K562 (cell line): ENCODE results near the gene FTO. TPM values are rescaled to one million over a fixed set of nuclear protein-coding genes. Genes with fewer than 3 reads are reported as not detected.

Source experiments
- COPS2 ChIP-seq: fragments of 450-650 bp; conservative IDR thresholded peaks from 2 replicates; pipeline ENCODE4 v1.6.1; 2016; ENCODE audit warnings: mild to moderate bottlenecking, moderate library complexity
- DACH1 ChIP-seq: fragments of 450-650 bp; IDR thresholded peaks from 2 replicates; pipeline ENCODE4 v1.6.1; 2018; ENCODE audit not compliant: partially characterized antibody
- DNMT1 ChIP-seq: fragments of 450-650 bp; IDR thresholded peaks from 2 replicates; pipeline ENCODE4 v1.6.1; 2016; ENCODE audit warnings: antibody characterized with exemption, mild to moderate bottlenecking
- E2F4 ChIP-seq: sonication (generic); formaldehyde crosslinking; IDR thresholded peaks from 2 replicates; pipeline ENCODE4 v1.8.0; 2022; ENCODE audit warnings: mild to moderate bottlenecking, low read depth, missing genetic modification reagents
- HCFC1 ChIP-seq: IDR thresholded peaks from 2 replicates; pipeline ENCODE4 v1.6.1; 2012; ENCODE audit warnings: low read depth, low read length, improper control_type of control experiment
- KAT2B ChIP-seq: IDR thresholded peaks from one replicate; pipeline ENCODE4 v1.6.1; 2012; ENCODE audit warnings: low read depth, mild to moderate bottlenecking, control low read depth, inconsistent platforms, low read length, moderate library complexity
- NFIX ChIP-seq: fragments of 250-450 bp; sonication (Bioruptor Pico); IDR thresholded peaks from 2 replicates; pipeline ENCODE4 v1.4.0; 2020; ENCODE audit warnings: low read depth, mild to moderate bottlenecking, moderate library complexity
- NFYB ChIP-seq: IDR thresholded peaks from 2 replicates; pipeline ENCODE4 v1.6.1; 2011; ENCODE audit warnings: mild to moderate bottlenecking, moderate library complexity; ENCODE audit not compliant: insufficient read length; ENCODE audit errors: extremely low read depth
- NR2C1 ChIP-seq, 2 experiments: fragments of 450-650 bp; IDR thresholded peaks; 2 replicates each; pipeline ENCODE4 v1.6.1; 2017; ENCODE audit warnings: mild to moderate bottlenecking in 2 of 2, antibody characterized with exemption in 1 of 2, inconsistent platforms in 1 of 2, missing compliant biosample characterization in 1 of 2, missing genetic modification characterization in 1 of 2
- PKNOX1 ChIP-seq: fragments of 450-650 bp; IDR thresholded peaks from 2 replicates; pipeline ENCODE4 v1.6.1; 2016
- RBBP5 ChIP-seq: fragments of 200-600 bp; sonication (generic); IDR thresholded peaks from 2 replicates; pipeline ENCODE4 v1.6.1; 2012; ENCODE audit warnings: borderline replicate concordance, mild to moderate bottlenecking, low read length, control low read depth, inconsistent platforms; ENCODE audit not compliant: insufficient read depth, poor library complexity, severe bottlenecking
- RBFOX2 ChIP-seq: fragments of 200-400 bp; formaldehyde crosslinking; IDR thresholded peaks from 2 replicates; pipeline ENCODE4 v1.6.1; 2017; ENCODE audit warnings: low read depth, mild to moderate bottlenecking, low read length, moderate library complexity
- RBM22 ChIP-seq: fragments of 200-400 bp; formaldehyde crosslinking; IDR thresholded peaks from 2 replicates; pipeline ENCODE4 v1.6.1; 2018; ENCODE audit warnings: low read length, low read depth; ENCODE audit not compliant: poor library complexity, severe bottlenecking
- SFPQ ChIP-seq: fragments of 200-400 bp; formaldehyde crosslinking; IDR thresholded peaks from 2 replicates; pipeline ENCODE4 v1.6.1; 2017; ENCODE audit warnings: mild to moderate bottlenecking, low read depth, low read length, moderate library complexity
- TCF7L2 ChIP-seq: fragments of 150-350 bp; IDR thresholded peaks from 2 replicates; pipeline ENCODE4 v1.6.1; 2016; ENCODE audit warnings: low read depth, mild to moderate bottlenecking, low read length, moderate library complexity
- THRAP3 ChIP-seq: fragments of 450-650 bp; IDR thresholded peaks from 2 replicates; pipeline ENCODE4 v1.6.1; 2016; ENCODE audit warnings: mild to moderate bottlenecking, inconsistent platforms, borderline replicate concordance
- ZFP36 ChIP-seq: fragments of 150-350 bp; IDR thresholded peaks from 2 replicates; pipeline ENCODE4 v1.6.1; 2018; ENCODE audit warnings: low read length, low read depth; ENCODE audit not compliant: partially characterized antibody
- ZNF124 ChIP-seq: sonication (generic); formaldehyde crosslinking; IDR thresholded peaks from 2 replicates; pipeline ENCODE4 v1.8.1; 2022; ENCODE audit warnings: missing genetic modification reagents
- ZNF175 ChIP-seq: fragments of 200-800 bp; sonication (Bioruptor generic); IDR thresholded peaks from 2 replicates; pipeline ENCODE4 v1.6.1; 2016; ENCODE audit warnings: low read depth, mild to moderate bottlenecking, missing genetic modification characterization, missing compliant biosample characterization
- ZNF551 ChIP-seq: fragments of 250-450 bp; sonication (Bioruptor Pico); IDR thresholded peaks from 2 replicates; pipeline ENCODE4 v1.5.0; 2021; ENCODE audit warnings: mild to moderate bottlenecking, moderate library complexity
- ZNF589 ChIP-seq: fragments of 200-800 bp; sonication (Bioruptor generic); IDR thresholded peaks from 2 replicates; pipeline ENCODE4 v1.6.1; 2016; ENCODE audit warnings: low read depth, missing genetic modification characterization, missing compliant biosample characterization
- polyA plus RNA-seq, 8 experiments: library from polyadenylated mRNA; depleted of rRNA in 4 of 8; stranded (reverse) in 5 of 8; unstranded in 3 of 8; fragments of >200 nt; fragmentation: Nextera tagmentation in 2 of 8; fragmentation: Illumina TruSeq in 1 of 8; extraction: Ambion mirVana in 2 of 8; extraction: Trizol in 1 of 8; gene quantifications; 2 replicates each; pipeline versions ENCODE4 v1.2.1 to v1.2.3, GENCODE V29; 2011 to 2014; ENCODE audit warnings: inconsistent platforms in 1 of 8, missing spikeins in 1 of 8
- total RNA-seq, 7 experiments: library from RNA; depleted of rRNA in 6 of 7; stranded (reverse); fragments of >200 nt in 6 of 7; fragmentation: Illumina TruSeq in 2 of 7; extraction: Trizol in 2 of 7; gene quantifications; 2 replicates each; pipeline versions ENCODE4 v1.2.1 to v1.2.3, GENCODE V29; 2011 to 2021; ENCODE audit warnings: low replicate concordance in 1 of 7
- TF ChIP-seq, protein P1 (sequence below): conservative IDR thresholded peaks from 2 replicates; pipeline ENCODE4 v1.6.1; 2011; ENCODE audit warnings: low read depth, mild to moderate bottlenecking, low read length; ENCODE audit not compliant: control insufficient read depth

Gene FTO
- total and polyA plus RNA-seq, 9 of the 15 experiments (the other 6 are each of a cell fraction or from before 2014, with no cell fraction given), result 11.3 to 27.7 (median 25.5) TPM

GRCh38 chr16:53703590-53704444, at the start of gene FTO, which contains the start of gene RPGRIP1L (continued):
- TF ChIP-seq, protein P1, sequence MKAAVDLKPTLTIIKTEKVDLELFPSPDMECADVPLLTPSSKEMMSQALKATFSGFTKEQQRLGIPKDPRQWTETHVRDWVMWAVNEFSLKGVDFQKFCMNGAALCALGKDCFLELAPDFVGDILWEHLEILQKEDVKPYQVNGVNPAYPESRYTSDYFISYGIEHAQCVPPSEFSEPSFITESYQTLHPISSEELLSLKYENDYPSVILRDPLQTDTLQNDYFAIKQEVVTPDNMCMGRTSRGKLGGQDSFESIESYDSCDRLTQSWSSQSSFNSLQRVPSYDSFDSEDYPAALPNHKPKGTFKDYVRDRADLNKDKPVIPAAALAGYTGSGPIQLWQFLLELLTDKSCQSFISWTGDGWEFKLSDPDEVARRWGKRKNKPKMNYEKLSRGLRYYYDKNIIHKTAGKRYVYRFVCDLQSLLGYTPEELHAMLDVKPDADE, result peak; percentile 97
- TF ChIP-seq RBFOX2 (peak; percentile 70), E2F4 (peak; percentile 60; the same call in 1 of the 2 replicates), NR2C1 (IDR thresholded peaks at IDR 0.05) (peak; percentile 72), NR2C1 (tag; IDR thresholded peaks at IDR 0.05) (peak; percentile 87), ZNF175 (peak; percentile 89), COPS2 (no peak), SFPQ (peak; percentile 78), TCF7L2 (peak; percentile 37; the same call in 1 of the 2 replicates), THRAP3 (no peak), ZNF589 (CRISPR knock-in tag) (peak; percentile 59; the same call in 1 of the 2 replicates), DACH1 (peak; percentile 52), ZFP36 (no peak), NFIX (CRISPR knock-in tag) (no peak), PKNOX1 (no peak; the same call in 1 of the 2 replicates), ZNF124 (CRISPR knock-in tag) (no peak), DNMT1 (no peak), NFYB (no peak), RBBP5 (peak; percentile 67), RBM22 (peak; percentile 71), ZNF551 (CRISPR knock-in tag) (no peak), HCFC1 (peak; percentile 98), KAT2B (no peak)
